Heart right ventricle (tissue), 16 donors: Measurements from ENCODE around the gene DBT. TPM values are rescaled to one million over a fixed set of nuclear protein-coding genes. Genes with fewer than 3 reads are reported as not detected.
"Not testable (repeated sequence)": the region's sequence is repeated elsewhere in the genome, so short reads cannot be mapped to it uniquely, and the experiment has no call there.

Source experiments
- ATAC-seq, 8 donors: fragments of 200-7000 bp; cut with Tn5 transposase; one replicate each; pipeline ENCODE4 v1.9.1; 2020; ENCODE audit warnings: mild to moderate bottlenecking in 8 of 8, moderate library complexity in 8 of 8, moderate number of reproducible peaks in 1 of 8
- DNase-seq, 2 donors: peaks; one replicate each; pipeline ENCODE4 v3.0.0-alpha.2; 2020
- H3K27ac ChIP-seq, 10 donors: fragments of 200-600 bp; sonication (generic) in 2 of 10; one replicate each; pipeline versions ENCODE4 v1.5.0 to v1.8.0; 2020 to 2022; ENCODE audit warnings: mild to moderate bottlenecking in 3 of 10
- H3K27me3 ChIP-seq, 7 donors: fragments of 200-600 bp; one replicate each; pipeline ENCODE4 v1.8.0; 2021 to 2022; ENCODE audit warnings: mild to moderate bottlenecking in 2 of 7
- H3K36me3 ChIP-seq, 9 donors: fragments of 200-600 bp; sonication (generic) in 1 of 9; one replicate each; pipeline versions ENCODE4 v1.5.0 to v1.8.0; 2020 to 2022; ENCODE audit warnings: mild to moderate bottlenecking in 2 of 9
- H3K4me1 ChIP-seq, 9 donors: fragments of 200-600 bp; sonication (generic) in 1 of 9; one replicate each; pipeline versions ENCODE4 v1.5.0 to v1.8.0; 2020 to 2022; ENCODE audit warnings: mild to moderate bottlenecking in 4 of 9
- H3K4me3 ChIP-seq, 10 donors: fragments of 200-600 bp; sonication (generic) in 2 of 10; one replicate each; pipeline versions ENCODE4 v1.5.0 to v1.8.0; 2020 to 2022; ENCODE audit warnings: mild to moderate bottlenecking in 7 of 10, moderate library complexity in 2 of 10
- H3K9me3 ChIP-seq, 11 donors: fragments of 200-600 bp in 10 of 11; sonication (generic) in 2 of 11; one replicate each; pipeline versions ENCODE4 v1.5.0 to v1.8.0; 2013 to 2022; ENCODE audit warnings: mild to moderate bottlenecking in 2 of 11, control low read depth in 1 of 11, moderate library complexity in 1 of 11
- CTCF ChIP-seq, 9 donors: fragments of 200-600 bp; sonication (generic) in 2 of 9; IDR thresholded peaks; one replicate each; pipeline versions ENCODE4 v1.5.0 to v1.8.0; 2021 to 2022; ENCODE audit warnings: antibody characterized with exemption in 9 of 9, mild to moderate bottlenecking in 5 of 9, moderate library complexity in 1 of 9
- WGBS, 2 donors: extraction: QIAGEN DNeasy Blood & Tissue Kit; methylation state at CpG; one replicate each; pipeline ENCODE4 v1.1.7; 2013; ENCODE audit warnings: inconsistent platforms in 1 of 2; 5-methylcytosine and 5-hydroxymethylcytosine counted together
- intact Hi-C, 10 donors: fragments of 100-400 bp; cut with DNase I; formaldehyde crosslinking; loops; one replicate each; pipeline versions ENCODE4 v1.11.1 to v1.14.2; 2022
- polyA plus RNA-seq, 2 donors: library from polyadenylated mRNA; stranded (reverse); fragments of 200-250 nt; gene quantifications; one replicate each; pipeline ENCODE4 v1.2.3, GENCODE V29; 2013
- total RNA-seq, 10 donors: library from RNA; stranded (reverse); fragmentation: NEBNext Ultra II Directional in 3 of 10; extraction: Animal tissue kit (Norgen Biotek cat#: 25700) in 3 of 10; gene quantifications; one replicate each; pipeline versions ENCODE4 v1.2.1 to v1.2.4, GENCODE V29; 2021 to 2023
- donor health status: Arrhythmogenic right ventricular cardiomyopathy.
- donor health status: ischemic (EF 13 %, LVEDD 7.1; RV severe dilation, severe dysfunction).
- donor health status: healthy with polysubstance abuse.
- donor health status: DM: no; HTN: yes; CAD: no.
- donor health status: DM: no; HTN: no; CAD: no.
- donor health status: ischemic (EF 25% LVEDD 6.9; RV normal size, moderate dysfunction).
- donor health status: ischemic (EF 25% LVEDD 5.7; RV mildly dilated, moderate dysfunction).
- donor health status: healthy.
- donor health status: DM: yes; HTN: yes; CAD: no.
- donor health status: Ischemic cardiomyopathy.
- donor health status: ischemic (EF 35%, LVEDD 5.7; RV mildly dilated, moderate dysfunction).
- donor health status: nonischemic (EF 11% LVEDD 7.7; RV severe dilation, severe dysfunction).
- donor health status: DM: yes; HTN: yes; CAD: no.
- donor health status: PGD.
- donor health status: ischemic (EF 29% LVEDD 5.4; RV normal size, mild dysfunction).
- donor health status: nonischemic (EF 23%, LVEDD 6.1; RV moderate dilation, normal function).

DBT gene
- total and polyA plus RNA-seq, 12 donors, result 4.9 to 49.0 (median 36.8) TPM

- ATAC-seq (no peak), DNase-seq (no peak)
- Histone ChIP-seq H3K4me1 (peaks cover 0 to 17% (median 4%) of the 10 kb centered on the region in 9 donors), H3K27me3 (no peaks in the 10 kb centered on the region), H3K36me3 (peaks cover 0 to 96% (median 18%) of the 10 kb centered on the region in 9 donors), H3K27ac (no peak overlapping the region), H3K9me3 (no peaks in the 10 kb centered on the region), H3K4me3 (no peak overlapping the region)
- 79 to 83% methylated on average over 1 of the region's 1 CpG for WGBS, 2 donors
- TF ChIP-seq CTCF (IDR thresholded peaks at IDR 0.05), result no peak
- intact Hi-C loops, result loop anchor here in 1 of 10 donors (10.0 kb wide), 1 partner anchor 60 kb away; no protein-coding TSS in a partner anchor
Observed at GRCh38 chr1:100215101-100215500, 34.5 kb downstream of the DBT start.

DNA sequence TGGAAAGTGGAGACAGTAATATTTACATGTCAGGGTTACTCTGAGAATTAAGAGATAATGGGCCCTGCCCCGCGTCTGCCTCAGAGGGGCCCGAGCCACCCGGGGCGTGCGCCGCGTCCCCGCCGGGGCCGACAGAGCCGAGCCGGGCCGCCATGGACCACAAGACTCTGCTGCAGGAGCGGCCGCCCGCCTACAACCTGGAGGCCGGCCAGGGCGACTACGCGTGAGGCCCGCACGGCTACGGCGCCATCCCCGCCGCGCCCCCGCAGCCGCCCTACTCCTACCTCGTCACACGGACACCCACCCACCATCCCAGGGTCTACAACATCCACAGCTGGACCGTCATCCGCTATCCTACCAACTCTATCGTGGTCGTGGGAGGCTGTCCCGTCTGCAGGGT is 36.5 kb downstream of the DBT start:
- Histone ChIP-seq H3K27me3 (no peaks in the 10 kb centered on the region), H3K9me3 (no peaks in the 10 kb centered on the region), H3K4me1 (peaks cover 0 to 12% (median 2%) of the 10 kb centered on the region in 9 donors), H3K4me3 (no peak overlapping the region), H3K36me3 (peaks cover 0 to 98% (median 32%) of the 10 kb centered on the region in 9 donors), H3K27ac (no peak overlapping the region)
- no peak for TF ChIP-seq CTCF (IDR thresholded peaks at IDR 0.05)
- ATAC-seq (peak in 1 of 8 donors; percentile 42), DNase-seq (no peak)
- WGBS, 2 donors, result 95 to 98% methylated on average over 37 of the region's 37 CpGs
- intact Hi-C loops, result loop anchor here in 1 of 10 donors (10.0 kb wide), 1 partner anchor 62 kb away; no protein-coding TSS in a partner anchor

GRCh38 chr1:100206301-100206700 is 43.3 kb downstream of the DBT start:
- ATAC-seq (no peak), DNase-seq (no peak)
- WGBS, 2 donors, result 99 to 100% methylated on average over 2 of the region's 2 CpGs
- no peak overlapping the region for H3K27ac ChIP-seq
- H3K9me3 ChIP-seq, result peaks cover 0 to 21% (median 6%) of the 10 kb centered on the region in 11 donors
- intact Hi-C loops, result no loop called here
- no peak for TF ChIP-seq CTCF (IDR thresholded peaks at IDR 0.05)
- peaks cover 0 to 96% (median 44%) of the 10 kb centered on the region in 9 donors for H3K36me3 ChIP-seq
- H3K27me3 ChIP-seq, result no peaks in the 10 kb centered on the region
- H3K4me3 ChIP-seq, result no peak overlapping the region
- peaks cover 0 to 8% (median 0%) of the 10 kb centered on the region in 9 donors for H3K4me1 ChIP-seq

- intact Hi-C loops, DNase-seq, H3K4me3 ChIP-seq, H3K27me3 ChIP-seq, H3K27ac ChIP-seq, ATAC-seq, H3K4me1 ChIP-seq: not testable (repeated sequence)
- WGBS, 2 donors, result 98 to 99% methylated on average over 2 of the region's 2 CpGs
- peaks cover 0 to 96% (median 46%) of the 10 kb centered on the region in 9 donors for H3K36me3 ChIP-seq
- peaks cover 0 to 21% (median 6%) of the 10 kb centered on the region in 11 donors for H3K9me3 ChIP-seq
Observed at GRCh38 chr1:100205593-100205992, 44.0 kb downstream of the DBT start.

DNA sequence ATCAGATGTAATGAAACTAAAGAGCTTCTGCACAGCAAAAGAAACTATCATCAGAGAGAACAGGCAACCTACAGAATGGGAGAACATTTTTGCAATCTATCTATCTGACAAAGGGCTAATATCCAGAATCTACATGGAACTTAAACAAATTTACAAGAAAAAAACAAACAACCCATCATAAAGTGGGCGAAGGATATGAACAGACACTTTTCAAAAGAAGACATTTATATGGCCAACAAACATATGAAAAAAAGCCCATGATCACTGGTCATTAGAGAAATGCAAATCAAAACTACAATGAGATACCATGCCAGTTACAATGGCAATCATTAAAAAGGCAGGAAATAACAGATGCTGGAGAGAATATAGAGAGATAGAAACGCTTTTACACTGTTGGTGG is 44.5 kb downstream of the DBT start:
- DNase-seq, intact Hi-C loops, H3K27me3 ChIP-seq, ATAC-seq, H3K27ac ChIP-seq, H3K4me1 ChIP-seq, H3K4me3 ChIP-seq: not testable (repeated sequence)
- peaks cover 0 to 96% (median 46%) of the 10 kb centered on the region in 9 donors for H3K36me3 ChIP-seq
- H3K9me3 ChIP-seq, result peaks cover 0 to 21% (median 6%) of the 10 kb centered on the region in 11 donors
- WGBS, 2 donors, result 99 to 100% methylated on average over 2 of the region's 2 CpGs

- H3K27me3 ChIP-seq, ATAC-seq, DNase-seq, H3K4me3 ChIP-seq, H3K4me1 ChIP-seq, H3K27ac ChIP-seq, intact Hi-C loops: not testable (repeated sequence)
- WGBS, 2 donors, result 88 to 90% methylated on average over 2 of the region's 2 CpGs
- H3K36me3 ChIP-seq, result peaks cover 0 to 96% (median 47%) of the 10 kb centered on the region in 9 donors
- peaks cover 0 to 21% (median 6%) of the 10 kb centered on the region in 11 donors for H3K9me3 ChIP-seq
Observed at GRCh38 chr1:100202703-100203102, 46.9 kb downstream of the DBT start.

DNA sequence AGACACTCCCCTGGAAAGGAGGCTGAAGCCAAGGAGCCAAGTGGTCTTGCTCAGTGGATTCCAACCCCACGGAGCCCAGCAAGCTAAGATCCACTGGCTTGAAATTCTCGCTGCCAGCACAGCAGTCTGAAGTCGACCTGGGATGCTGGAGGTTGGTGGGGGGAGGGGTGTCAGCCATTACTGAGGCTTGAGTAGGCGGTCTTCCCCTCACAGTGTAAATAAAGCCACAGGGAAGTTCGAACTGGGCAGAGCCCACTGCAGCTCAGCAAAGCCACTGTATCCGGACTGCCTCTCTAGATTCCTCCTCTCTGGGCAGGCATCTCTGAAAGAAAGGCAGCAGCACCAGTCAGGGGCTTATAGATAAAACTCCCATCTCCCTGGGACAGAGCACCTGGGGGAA is 49.6 kb downstream of the DBT start:
- WGBS, 2 donors, result 69 to 71% methylated on average over 6 of the region's 6 CpGs
- H3K27ac ChIP-seq, result not testable (repeated sequence)
- peaks cover 0 to 96% (median 38%) of the 10 kb centered on the region in 9 donors for H3K36me3 ChIP-seq

More for the DNA sequence above, 49.6 kb downstream of the DBT start:
- H3K4me3 ChIP-seq, H3K27me3 ChIP-seq, ATAC-seq, DNase-seq, H3K4me1 ChIP-seq, intact Hi-C loops: not testable (repeated sequence)
- peaks cover 0 to 18% (median 4%) of the 10 kb centered on the region in 11 donors for H3K9me3 ChIP-seq
